ENCODE measurements around the gene NAA16. TPM values are rescaled to one million over a fixed set of nuclear protein-coding genes. Genes with fewer than 3 reads are reported as not detected.

NAA16 gene
- total RNA-seq, 1 experiment from 2014 or later = 27.2 TPM

DNA sequence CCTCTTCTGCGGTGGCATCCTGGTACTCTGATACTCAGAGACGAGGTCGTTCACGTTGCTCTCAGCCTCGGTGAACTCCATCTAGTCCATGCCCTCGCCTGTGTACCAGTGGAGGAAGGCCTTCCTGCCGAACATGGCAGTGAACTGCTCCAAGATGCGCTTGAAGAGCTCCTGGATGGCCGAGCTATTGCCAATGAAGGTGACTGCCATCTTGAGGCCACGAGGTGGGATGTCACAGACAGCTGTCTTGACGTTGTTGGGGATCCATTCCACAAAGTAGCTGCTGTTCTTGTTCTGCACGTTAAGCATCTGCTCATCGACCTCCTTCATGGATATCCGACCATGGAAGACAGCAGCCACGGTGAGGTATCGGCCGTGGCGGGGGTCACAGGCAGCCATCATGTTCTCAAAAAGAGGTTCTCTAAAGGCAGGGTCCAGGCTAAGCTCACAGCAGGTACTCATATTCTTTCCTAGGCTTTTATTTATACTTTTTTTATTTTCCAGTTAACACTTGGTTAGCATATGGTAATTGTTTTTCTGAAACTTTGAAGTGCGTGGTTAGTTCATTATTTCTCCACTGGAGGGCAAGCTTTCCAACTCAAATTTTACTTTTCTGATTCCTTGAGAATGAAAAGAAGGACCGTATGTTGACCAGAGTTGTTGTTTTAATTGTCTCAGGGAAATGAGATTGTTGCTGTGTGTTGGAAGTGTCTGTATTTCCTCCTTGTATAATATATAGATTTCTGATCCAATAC lies 73.9 kb downstream of the NAA16 start:
- H3K4me1 ChIP-seq (ENCODE audit: insufficient read depth, low read length, poor library complexity, severe bottlenecking) = no peaks in the 10 kb centered on the region
- no peak overlapping the region for H3K4me3 ChIP-seq (ENCODE audit: low read depth, low read length, poor library complexity, severe bottlenecking)
- POLR2A ChIA-PET (ENCODE audit: low non-redundant PET) = no interaction called here
- H3K27me3 ChIP-seq (replicated peaks; ENCODE audit: insufficient read depth, low read depth, low read length, poor library complexity) = no peaks in the 10 kb centered on the region
- BruUV-seq (replicated peaks) = no TSS peak
- TF ChIP-seq, protein P1, sequence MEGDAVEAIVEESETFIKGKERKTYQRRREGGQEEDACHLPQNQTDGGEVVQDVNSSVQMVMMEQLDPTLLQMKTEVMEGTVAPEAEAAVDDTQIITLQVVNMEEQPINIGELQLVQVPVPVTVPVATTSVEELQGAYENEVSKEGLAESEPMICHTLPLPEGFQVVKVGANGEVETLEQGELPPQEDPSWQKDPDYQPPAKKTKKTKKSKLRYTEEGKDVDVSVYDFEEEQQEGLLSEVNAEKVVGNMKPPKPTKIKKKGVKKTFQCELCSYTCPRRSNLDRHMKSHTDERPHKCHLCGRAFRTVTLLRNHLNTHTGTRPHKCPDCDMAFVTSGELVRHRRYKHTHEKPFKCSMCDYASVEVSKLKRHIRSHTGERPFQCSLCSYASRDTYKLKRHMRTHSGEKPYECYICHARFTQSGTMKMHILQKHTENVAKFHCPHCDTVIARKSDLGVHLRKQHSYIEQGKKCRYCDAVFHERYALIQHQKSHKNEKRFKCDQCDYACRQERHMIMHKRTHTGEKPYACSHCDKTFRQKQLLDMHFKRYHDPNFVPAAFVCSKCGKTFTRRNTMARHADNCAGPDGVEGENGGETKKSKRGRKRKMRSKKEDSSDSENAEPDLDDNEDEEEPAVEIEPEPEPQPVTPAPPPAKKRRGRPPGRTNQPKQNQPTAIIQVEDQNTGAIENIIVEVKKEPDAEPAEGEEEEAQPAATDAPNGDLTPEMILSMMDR (conservative IDR thresholded peaks at IDR 0.05; ENCODE audit: low read depth, low read length) = peak; percentile 53
- TF ChIP-seq EZH2 (IDR thresholded peaks at IDR 0.05; ENCODE audit: borderline replicate concordance, low read depth, low read length, poor library complexity, severe bottlenecking) = no peak
- no peaks in the 10 kb centered on the region for H3K9me3 ChIP-seq (ENCODE audit: low read depth, low read length, poor library complexity, severe bottlenecking)
- DNase-seq (ENCODE audit: low spot score) = peak; percentile 28
- intact Hi-C loops (cut with micrococcal nuclease; ENCODE audit: unreplicated experiment) = loop anchor here (10.0 kb wide), 1 partner anchor 730 kb away; no protein-coding TSS in a partner anchor
- no peak overlapping the region for H3K27ac ChIP-seq (ENCODE audit: low read depth, low read length, poor library complexity, severe bottlenecking)
- CTCF ChIA-PET = interaction anchor here (0.6 to 1.1 kb wide), 2 partner anchors 14 to 268 kb away, joined by 3 read pairs; no protein-coding TSS in a partner anchor
- no peaks in the 10 kb centered on the region for H3K36me3 ChIP-seq (ENCODE audit: insufficient read depth, low read length, poor library complexity, severe bottlenecking)

DNA sequence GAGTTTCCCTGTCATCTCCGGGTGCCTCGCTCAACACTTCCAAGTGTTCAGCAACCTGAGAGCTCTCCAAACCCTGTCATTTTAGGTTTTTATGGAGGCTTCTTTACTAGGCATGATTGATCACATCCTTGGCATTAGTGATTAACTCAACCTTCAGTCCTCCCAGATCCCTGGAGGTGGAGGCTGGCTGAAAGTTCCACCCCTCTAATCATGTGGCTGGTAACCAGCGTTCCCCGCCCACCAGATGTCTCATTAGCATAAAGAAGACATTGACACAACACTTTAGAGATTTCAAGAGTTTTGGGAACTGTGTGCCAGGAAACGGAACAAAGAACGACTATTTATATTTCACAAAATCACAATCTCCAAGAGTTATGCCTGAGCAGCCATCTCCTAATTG lies 75.1 kb downstream of the NAA16 start:
- intact Hi-C loops (cut with micrococcal nuclease; ENCODE audit: unreplicated experiment) = loop anchor here (10.0 kb wide), 1 partner anchor 729 kb away; no protein-coding TSS in a partner anchor
- ChIA-PET CTCF (no interaction called here), POLR2A (ENCODE audit: low non-redundant PET) (no interaction called here)
- H3K4me3 ChIP-seq (ENCODE audit: low read depth, low read length, poor library complexity, severe bottlenecking) = no peak overlapping the region
- H3K27ac ChIP-seq (ENCODE audit: low read depth, low read length, poor library complexity, severe bottlenecking) = no peak overlapping the region
- H3K27me3 ChIP-seq (replicated peaks; ENCODE audit: insufficient read depth, low read depth, low read length, poor library complexity) = no peaks in the 10 kb centered on the region
- TF ChIP-seq, protein P1 (conservative IDR thresholded peaks at IDR 0.05; ENCODE audit: low read depth, low read length) = no peak
- no peak for TF ChIP-seq EZH2 (IDR thresholded peaks at IDR 0.05; ENCODE audit: borderline replicate concordance, low read depth, low read length, poor library complexity, severe bottlenecking)
- H3K36me3 ChIP-seq (ENCODE audit: insufficient read depth, low read length, poor library complexity, severe bottlenecking) = no peaks in the 10 kb centered on the region
- no TSS peak for BruUV-seq (replicated peaks)
- H3K4me1 ChIP-seq (ENCODE audit: insufficient read depth, low read length, poor library complexity, severe bottlenecking) = no peaks in the 10 kb centered on the region
- DNase-seq (ENCODE audit: low spot score) = peak; percentile 36
- no peaks in the 10 kb centered on the region for H3K9me3 ChIP-seq (ENCODE audit: low read depth, low read length, poor library complexity, severe bottlenecking)

DNA sequence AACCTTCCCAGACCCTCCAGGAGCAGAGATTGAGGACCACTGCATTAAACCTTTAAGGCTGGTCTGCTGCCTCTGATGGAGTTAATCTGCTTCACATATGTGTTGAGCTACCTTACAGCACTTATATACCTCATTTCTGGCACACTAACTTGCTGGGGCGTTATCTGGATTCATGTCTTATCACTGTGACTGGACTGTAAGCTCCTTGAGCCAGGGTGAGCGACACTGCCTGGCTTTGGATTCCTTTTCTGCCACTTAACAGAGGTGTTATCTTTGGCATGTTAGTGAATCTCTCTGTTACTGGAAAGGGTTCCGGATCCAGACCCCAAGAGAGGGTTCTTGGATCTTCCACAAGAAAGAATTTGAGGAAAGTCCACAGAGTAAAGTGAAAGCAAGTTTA lies 76.5 kb downstream of the NAA16 start:
- DNase-seq (ENCODE audit: low spot score) = no peak
- Histone ChIP-seq H3K36me3 (ENCODE audit: insufficient read depth, low read length, poor library complexity, severe bottlenecking) (no peaks in the 10 kb centered on the region), H3K4me1 (ENCODE audit: insufficient read depth, low read length, poor library complexity, severe bottlenecking) (no peaks in the 10 kb centered on the region), H3K9me3 (ENCODE audit: low read depth, low read length, poor library complexity, severe bottlenecking) (no peaks in the 10 kb centered on the region), H3K4me3 (ENCODE audit: low read depth, low read length, poor library complexity, severe bottlenecking) (no peak overlapping the region), H3K27ac (ENCODE audit: low read depth, low read length, poor library complexity, severe bottlenecking) (no peak overlapping the region), H3K27me3 (replicated peaks; ENCODE audit: insufficient read depth, low read depth, low read length, poor library complexity) (no peaks in the 10 kb centered on the region)
- CTCF ChIA-PET = no interaction called here
- no TSS peak for BruUV-seq (replicated peaks)
- intact Hi-C loops (cut with micrococcal nuclease; ENCODE audit: unreplicated experiment) = loop anchor here (10.0 kb wide), 1 partner anchor 727 kb away; no protein-coding TSS in a partner anchor
- TF ChIP-seq EZH2 (IDR thresholded peaks at IDR 0.05; ENCODE audit: borderline replicate concordance, low read depth, low read length, poor library complexity, severe bottlenecking) = no peak
- TF ChIP-seq, protein P1 (conservative IDR thresholded peaks at IDR 0.05; ENCODE audit: low read depth, low read length) = no peak
- POLR2A ChIA-PET (ENCODE audit: low non-redundant PET) = no interaction called here
